ENCODE measurements around the gene TMEM116.

DNA sequence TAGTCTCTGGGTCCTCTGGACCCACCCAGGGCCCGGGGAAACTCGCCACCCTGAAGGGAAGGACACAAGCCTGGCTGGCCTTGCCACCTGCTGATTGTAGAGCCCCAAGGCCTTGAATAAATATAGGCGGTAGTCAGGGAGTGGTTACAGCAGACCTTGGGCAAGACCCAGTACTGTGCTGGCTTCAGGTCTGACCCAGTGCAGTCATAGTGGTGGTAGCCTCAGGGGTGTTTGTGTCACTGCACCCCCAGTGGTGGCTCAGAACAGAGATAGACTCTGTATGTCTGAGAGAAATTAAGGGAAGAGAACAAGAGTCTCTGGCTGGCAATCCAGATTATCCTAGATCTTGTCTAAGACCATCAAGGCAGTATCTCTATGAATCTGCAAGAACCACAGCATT lies 107.5 kb downstream of the TMEM116 start:
- TF ChIP-seq, protein P1, sequence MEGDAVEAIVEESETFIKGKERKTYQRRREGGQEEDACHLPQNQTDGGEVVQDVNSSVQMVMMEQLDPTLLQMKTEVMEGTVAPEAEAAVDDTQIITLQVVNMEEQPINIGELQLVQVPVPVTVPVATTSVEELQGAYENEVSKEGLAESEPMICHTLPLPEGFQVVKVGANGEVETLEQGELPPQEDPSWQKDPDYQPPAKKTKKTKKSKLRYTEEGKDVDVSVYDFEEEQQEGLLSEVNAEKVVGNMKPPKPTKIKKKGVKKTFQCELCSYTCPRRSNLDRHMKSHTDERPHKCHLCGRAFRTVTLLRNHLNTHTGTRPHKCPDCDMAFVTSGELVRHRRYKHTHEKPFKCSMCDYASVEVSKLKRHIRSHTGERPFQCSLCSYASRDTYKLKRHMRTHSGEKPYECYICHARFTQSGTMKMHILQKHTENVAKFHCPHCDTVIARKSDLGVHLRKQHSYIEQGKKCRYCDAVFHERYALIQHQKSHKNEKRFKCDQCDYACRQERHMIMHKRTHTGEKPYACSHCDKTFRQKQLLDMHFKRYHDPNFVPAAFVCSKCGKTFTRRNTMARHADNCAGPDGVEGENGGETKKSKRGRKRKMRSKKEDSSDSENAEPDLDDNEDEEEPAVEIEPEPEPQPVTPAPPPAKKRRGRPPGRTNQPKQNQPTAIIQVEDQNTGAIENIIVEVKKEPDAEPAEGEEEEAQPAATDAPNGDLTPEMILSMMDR (conservative IDR thresholded peaks at IDR 0.05; ENCODE audit: low read length), result no peak
- TF ChIP-seq EZH2phosphoT487 (IDR thresholded peaks at IDR 0.05; ENCODE audit: borderline replicate concordance), result no peak
